Measurements from ENCODE around the gene EDIL3. TPM values are rescaled to one million over a fixed set of nuclear protein-coding genes. Genes with fewer than 3 reads are reported as not detected.

The EDIL3 gene
- total and polyA plus RNA-seq, 10 of the 15 experiments (the other 5 are each of a cell fraction or from before 2014, with no cell fraction given) = 0.01 to 0.62 (median 0.20) TPM

- Histone ChIP-seq H3K27me3 (replicated peaks in 1 of 2; ENCODE audit: control insufficient read depth in 2 of 2, insufficient read depth in 2 of 2, low read length in 1 of 2) (no peaks in the 10 kb centered on the region), H3K36me3 (ENCODE audit: control insufficient read depth in 2 of 2, insufficient read depth in 2 of 2, low read length in 1 of 2) (no peaks in the 10 kb centered on the region), H3K79me2 (ENCODE audit: control insufficient read depth, insufficient read depth, low read length) (no peaks in the 10 kb centered on the region), H3K4me1 (ENCODE audit: control insufficient read depth, insufficient read depth, low read length) (no peaks in the 10 kb centered on the region), H4K20me1 (ENCODE audit: control insufficient read depth, insufficient read depth) (no peaks in the 10 kb centered on the region), H3K4me3 (no peak overlapping the region), H3K27ac (ENCODE audit: control insufficient read depth, insufficient read depth) (no peak overlapping the region), H2AFZ (ENCODE audit: control insufficient read depth, low read depth, low read length) (no peak overlapping the region), H3K4me2 (ENCODE audit: control insufficient read depth, insufficient read depth) (no peak overlapping the region), H3K9ac (ENCODE audit: control insufficient read depth, insufficient read depth, low read length) (no peak overlapping the region), H3K9me3 (replicated peaks; ENCODE audit: control insufficient read depth, insufficient read depth, low read length) (no peaks in the 10 kb centered on the region)
- ChIA-PET SMC1A (ENCODE audit: uncharacterized antibody, unreplicated experiment) (interaction anchor here (1.5 kb wide), 1 partner anchor 29 kb away, joined by 3 read pairs; no protein-coding TSS in a partner anchor), POLR2A (no interaction called here), RAD21 (ENCODE audit: unreplicated experiment) (no interaction called here), CTCF (interaction anchor here (1.9 kb wide), 1 partner anchor 10 kb away, joined by 4 read pairs; no protein-coding TSS in a partner anchor)
- WGBS (ENCODE audit: insufficient coverage, insufficient replicate concordance, low lambda C conversion rate, missing lambda C conversion rate) = 27% methylated on average over 5 of the region's 5 CpGs
- DNase-seq (ENCODE audit: low read depth, low spot score) (no peak), ATAC-seq (no peak), FAIRE-seq (no peak)
- intact Hi-C loops (cut with micrococcal nuclease; ENCODE audit: unreplicated experiment) (no loop called here), in situ Hi-C loops (cut with MboI) (no loop called here)
- TF ChIP-seq PML (IDR thresholded peaks at IDR 0.05; ENCODE audit: low read length) = no peak
- TF ChIP-seq KAT2A (conservative IDR thresholded peaks at IDR 0.05; ENCODE audit: control insufficient read depth, low read depth, low read length) = no peak
- no peak for TF ChIP-seq CREB1 (IDR thresholded peaks at IDR 0.05; ENCODE audit: low read depth)
- no TSS peak for BruUV-seq (replicated peaks)
These were observed 247.1 kb downstream of the EDIL3 start for GRCh38 chr5:84137541-84137940.

DNA sequence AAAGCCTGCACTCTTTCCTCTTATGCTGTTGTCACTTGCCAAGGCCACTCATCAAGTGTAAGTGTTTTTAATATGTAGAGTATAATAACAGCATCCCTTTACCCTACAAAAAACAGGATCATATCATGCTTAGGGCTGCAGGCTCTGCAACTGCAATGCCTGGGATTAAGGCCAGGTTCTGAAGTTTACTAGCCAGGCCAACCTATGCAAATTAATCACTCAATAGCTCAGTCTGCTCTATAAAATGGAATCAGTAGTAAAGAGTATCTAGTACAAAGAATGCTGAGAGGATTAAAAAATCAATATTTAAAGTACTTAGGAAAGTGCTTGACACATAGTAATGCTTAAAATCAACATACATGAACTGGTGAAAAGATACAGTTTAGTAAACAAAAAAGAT is 253.3 kb downstream of the EDIL3 start:
- intact Hi-C loops (cut with micrococcal nuclease; ENCODE audit: unreplicated experiment) = no loop called here
- RAD21 ChIA-PET (ENCODE audit: unreplicated experiment) = no interaction called here
- H4K20me1 ChIP-seq (ENCODE audit: control insufficient read depth, insufficient read depth) = no peaks in the 10 kb centered on the region
- ATAC-seq = no peak
- no peak overlapping the region for H3K4me2 ChIP-seq (ENCODE audit: control insufficient read depth, insufficient read depth)
- CTCF ChIA-PET = no interaction called here
- in situ Hi-C loops (cut with MboI) = no loop called here
- no peak for DNase-seq (ENCODE audit: low read depth, low spot score)
- no peak overlapping the region for H3K9ac ChIP-seq (ENCODE audit: control insufficient read depth, insufficient read depth, low read length)
- SMC1A ChIA-PET (ENCODE audit: uncharacterized antibody, unreplicated experiment) = no interaction called here
- no peaks in the 10 kb centered on the region for H3K4me1 ChIP-seq (ENCODE audit: control insufficient read depth, insufficient read depth, low read length)
- no peaks in the 10 kb centered on the region for H3K9me3 ChIP-seq (replicated peaks; ENCODE audit: control insufficient read depth, insufficient read depth, low read length)
- FAIRE-seq = no peak
- no peaks in the 10 kb centered on the region for H3K27me3 ChIP-seq (replicated peaks in 1 of 2; ENCODE audit: control insufficient read depth in 2 of 2, insufficient read depth in 2 of 2, low read length in 1 of 2)
- no peak overlapping the region for H2AFZ ChIP-seq (ENCODE audit: control insufficient read depth, low read depth, low read length)
- H3K4me3 ChIP-seq = no peak overlapping the region
- POLR2A ChIA-PET = no interaction called here
- H3K27ac ChIP-seq (ENCODE audit: control insufficient read depth, insufficient read depth) = no peak overlapping the region
- no peaks in the 10 kb centered on the region for H3K36me3 ChIP-seq (ENCODE audit: control insufficient read depth in 2 of 2, insufficient read depth in 2 of 2, low read length in 1 of 2)
- BruUV-seq (replicated peaks) = no TSS peak
- H3K79me2 ChIP-seq (ENCODE audit: control insufficient read depth, insufficient read depth, low read length) = no peaks in the 10 kb centered on the region
- TF ChIP-seq SIX5 (IDR thresholded peaks at IDR 0.05; ENCODE audit: low read depth, low read length, severe bottlenecking) (no peak), KDM1A (IDR thresholded peaks at IDR 0.05; ENCODE audit: borderline replicate concordance) (no peak), SIN3A (IDR thresholded peaks at IDR 0.05; ENCODE audit: low read depth, low read length) (no peak), POLR2AphosphoS2 (IDR thresholded peaks at IDR 0.05; ENCODE audit: low read depth, low read length) (no peak), MTA2 (IDR thresholded peaks at IDR 0.05; ENCODE audit: low read depth) (no peak)
- TF ChIP-seq, protein P1, sequence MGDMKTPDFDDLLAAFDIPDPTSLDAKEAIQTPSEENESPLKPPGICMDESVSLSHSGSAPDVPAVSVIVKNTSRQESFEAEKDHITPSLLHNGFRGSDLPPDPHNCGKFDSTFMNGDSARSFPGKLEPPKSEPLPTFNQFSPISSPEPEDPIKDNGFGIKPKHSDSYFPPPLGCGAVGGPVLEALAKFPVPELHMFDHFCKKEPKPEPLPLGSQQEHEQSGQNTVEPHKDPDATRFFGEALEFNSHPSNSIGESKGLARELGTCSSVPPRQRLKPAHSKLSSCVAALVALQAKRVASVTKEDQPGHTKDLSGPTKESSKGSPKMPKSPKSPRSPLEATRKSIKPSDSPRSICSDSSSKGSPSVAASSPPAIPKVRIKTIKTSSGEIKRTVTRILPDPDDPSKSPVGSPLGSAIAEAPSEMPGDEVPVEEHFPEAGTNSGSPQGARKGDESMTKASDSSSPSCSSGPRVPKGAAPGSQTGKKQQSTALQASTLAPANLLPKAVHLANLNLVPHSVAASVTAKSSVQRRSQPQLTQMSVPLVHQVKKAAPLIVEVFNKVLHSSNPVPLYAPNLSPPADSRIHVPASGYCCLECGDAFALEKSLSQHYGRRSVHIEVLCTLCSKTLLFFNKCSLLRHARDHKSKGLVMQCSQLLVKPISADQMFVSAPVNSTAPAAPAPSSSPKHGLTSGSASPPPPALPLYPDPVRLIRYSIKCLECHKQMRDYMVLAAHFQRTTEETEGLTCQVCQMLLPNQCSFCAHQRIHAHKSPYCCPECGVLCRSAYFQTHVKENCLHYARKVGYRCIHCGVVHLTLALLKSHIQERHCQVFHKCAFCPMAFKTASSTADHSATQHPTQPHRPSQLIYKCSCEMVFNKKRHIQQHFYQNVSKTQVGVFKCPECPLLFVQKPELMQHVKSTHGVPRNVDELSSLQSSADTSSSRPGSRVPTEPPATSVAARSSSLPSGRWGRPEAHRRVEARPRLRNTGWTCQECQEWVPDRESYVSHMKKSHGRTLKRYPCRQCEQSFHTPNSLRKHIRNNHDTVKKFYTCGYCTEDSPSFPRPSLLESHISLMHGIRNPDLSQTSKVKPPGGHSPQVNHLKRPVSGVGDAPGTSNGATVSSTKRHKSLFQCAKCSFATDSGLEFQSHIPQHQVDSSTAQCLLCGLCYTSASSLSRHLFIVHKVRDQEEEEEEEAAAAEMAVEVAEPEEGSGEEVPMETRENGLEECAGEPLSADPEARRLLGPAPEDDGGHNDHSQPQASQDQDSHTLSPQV (IDR thresholded peaks at IDR 0.05) = no peak
- TF ChIP-seq, protein P2, sequence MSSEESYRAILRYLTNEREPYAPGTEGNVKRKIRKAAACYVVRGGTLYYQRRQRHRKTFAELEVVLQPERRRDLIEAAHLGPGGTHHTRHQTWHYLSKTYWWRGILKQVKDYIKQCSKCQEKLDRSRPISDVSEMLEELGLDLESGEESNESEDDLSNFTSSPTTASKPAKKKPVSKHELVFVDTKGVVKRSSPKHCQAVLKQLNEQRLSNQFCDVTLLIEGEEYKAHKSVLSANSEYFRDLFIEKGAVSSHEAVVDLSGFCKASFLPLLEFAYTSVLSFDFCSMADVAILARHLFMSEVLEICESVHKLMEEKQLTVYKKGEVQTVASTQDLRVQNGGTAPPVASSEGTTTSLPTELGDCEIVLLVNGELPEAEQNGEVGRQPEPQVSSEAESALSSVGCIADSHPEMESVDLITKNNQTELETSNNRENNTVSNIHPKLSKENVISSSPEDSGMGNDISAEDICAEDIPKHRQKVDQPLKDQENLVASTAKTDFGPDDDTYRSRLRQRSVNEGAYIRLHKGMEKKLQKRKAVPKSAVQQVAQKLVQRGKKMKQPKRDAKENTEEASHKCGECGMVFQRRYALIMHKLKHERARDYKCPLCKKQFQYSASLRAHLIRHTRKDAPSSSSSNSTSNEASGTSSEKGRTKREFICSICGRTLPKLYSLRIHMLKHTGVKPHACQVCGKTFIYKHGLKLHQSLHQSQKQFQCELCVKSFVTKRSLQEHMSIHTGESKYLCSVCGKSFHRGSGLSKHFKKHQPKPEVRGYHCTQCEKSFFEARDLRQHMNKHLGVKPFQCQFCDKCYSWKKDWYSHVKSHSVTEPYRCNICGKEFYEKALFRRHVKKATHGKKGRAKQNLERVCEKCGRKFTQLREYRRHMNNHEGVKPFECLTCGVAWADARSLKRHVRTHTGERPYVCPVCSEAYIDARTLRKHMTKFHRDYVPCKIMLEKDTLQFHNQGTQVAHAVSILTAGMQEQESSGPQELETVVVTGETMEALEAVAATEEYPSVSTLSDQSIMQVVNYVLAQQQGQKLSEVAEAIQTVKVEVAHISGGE (CRISPR knock-in tag; IDR thresholded peaks at IDR 0.05) = no peak
